Thoracic aorta (tissue), 2 donors: ENCODE data around the gene CRYBG1. TPM values are rescaled to one million over a fixed set of nuclear protein-coding genes. Genes with fewer than 3 reads are reported as not detected.

ENCODE experiments used
- ATAC-seq: fragments of 150-250 bp; one replicate; pipeline ENCODE4 v1.8.0; 2017; ENCODE audit warnings: low read depth; ENCODE audit not compliant: insufficient number of reproducible peaks, low FRiP score
- DNase-seq: peaks from one replicate; pipeline ENCODE4 v3.0.0-alpha.2; 2020; ENCODE audit warnings: low spot score
- H3K27ac ChIP-seq, 2 donors: fragments of 200-600 bp; sonication (generic); 1 replicate in 1 of 2; 2 replicates in 1 of 2; pipeline ENCODE4 v1.5.1; 2016; ENCODE audit warnings: mild to moderate bottlenecking in 2 of 2, moderate library complexity in 2 of 2
- H3K27me3 ChIP-seq: fragments of 200-600 bp; sonication (generic); replicated peaks from 2 replicates; pipeline ENCODE4 v1.6.0; 2016; ENCODE audit warnings: mild to moderate bottlenecking; ENCODE audit not compliant: insufficient read depth
- H3K36me3 ChIP-seq: fragments of 200-600 bp; sonication (generic); one replicate; pipeline ENCODE4 v1.5.1; 2016
- H3K4me1 ChIP-seq, 2 donors: fragments of 200-600 bp; sonication (generic); 1 replicate in 1 of 2; 2 replicates in 1 of 2; pipeline versions ENCODE4 v1.5.1 to v1.6.0; 2016; ENCODE audit warnings: low read depth in 2 of 2, mild to moderate bottlenecking in 1 of 2; ENCODE audit not compliant: control insufficient read depth in 1 of 2
- H3K4me3 ChIP-seq: fragments of 200-600 bp; sonication (generic); 2 replicates; pipeline ENCODE4 v1.5.1; 2016; ENCODE audit warnings: mild to moderate bottlenecking
- H3K9me3 ChIP-seq: fragments of 200-600 bp; sonication (generic); 2 replicates; pipeline ENCODE4 v1.5.1; 2016
- total RNA-seq, 2 donors: library from RNA; depleted of rRNA; stranded (reverse); fragments of >200 nt; gene quantifications; one replicate each; pipeline versions ENCODE4 v1.1.0 to v1.2.3, GENCODE V29; 2016
- TF ChIP-seq, protein P1 (sequence below): fragments of 200-600 bp; sonication (generic); IDR thresholded peaks from one replicate; pipeline ENCODE4 v1.5.1; 2019; ENCODE audit warnings: antibody characterized with exemption

The CRYBG1 gene
- total RNA-seq, 2 donors from 2014 or later, result 3.2 to 7.2 TPM

DNA sequence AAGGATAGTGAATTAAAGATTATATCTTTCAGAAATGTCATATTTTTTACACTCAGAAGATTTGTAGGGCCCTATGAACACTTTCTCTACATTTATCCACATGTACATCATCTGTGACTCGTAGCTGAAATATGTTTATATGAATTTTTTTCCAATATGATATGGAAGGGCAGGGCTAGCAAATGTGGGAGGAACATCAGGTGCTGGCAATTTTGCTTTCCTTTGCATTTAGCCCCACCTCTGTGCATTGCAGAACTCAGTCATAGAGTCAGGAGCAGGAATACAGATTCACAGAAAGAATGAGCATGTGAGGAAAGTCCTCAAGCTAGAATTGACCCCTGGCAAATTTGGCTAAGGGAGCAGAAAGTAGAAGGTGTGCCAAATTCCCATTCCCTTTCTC is 129.9 kb downstream of the CRYBG1 start:
- Histone ChIP-seq H3K4me1 (no peaks in the 10 kb centered on the region), H3K4me3 (no peak overlapping the region), H3K27ac (no peak overlapping the region), H3K9me3 (no peaks in the 10 kb centered on the region), H3K36me3 (no peaks in the 10 kb centered on the region), H3K27me3 (no peaks in the 10 kb centered on the region)
- ATAC-seq (no peak), DNase-seq (no peak)
- TF ChIP-seq, protein P1, sequence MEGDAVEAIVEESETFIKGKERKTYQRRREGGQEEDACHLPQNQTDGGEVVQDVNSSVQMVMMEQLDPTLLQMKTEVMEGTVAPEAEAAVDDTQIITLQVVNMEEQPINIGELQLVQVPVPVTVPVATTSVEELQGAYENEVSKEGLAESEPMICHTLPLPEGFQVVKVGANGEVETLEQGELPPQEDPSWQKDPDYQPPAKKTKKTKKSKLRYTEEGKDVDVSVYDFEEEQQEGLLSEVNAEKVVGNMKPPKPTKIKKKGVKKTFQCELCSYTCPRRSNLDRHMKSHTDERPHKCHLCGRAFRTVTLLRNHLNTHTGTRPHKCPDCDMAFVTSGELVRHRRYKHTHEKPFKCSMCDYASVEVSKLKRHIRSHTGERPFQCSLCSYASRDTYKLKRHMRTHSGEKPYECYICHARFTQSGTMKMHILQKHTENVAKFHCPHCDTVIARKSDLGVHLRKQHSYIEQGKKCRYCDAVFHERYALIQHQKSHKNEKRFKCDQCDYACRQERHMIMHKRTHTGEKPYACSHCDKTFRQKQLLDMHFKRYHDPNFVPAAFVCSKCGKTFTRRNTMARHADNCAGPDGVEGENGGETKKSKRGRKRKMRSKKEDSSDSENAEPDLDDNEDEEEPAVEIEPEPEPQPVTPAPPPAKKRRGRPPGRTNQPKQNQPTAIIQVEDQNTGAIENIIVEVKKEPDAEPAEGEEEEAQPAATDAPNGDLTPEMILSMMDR, result no peak

DNA sequence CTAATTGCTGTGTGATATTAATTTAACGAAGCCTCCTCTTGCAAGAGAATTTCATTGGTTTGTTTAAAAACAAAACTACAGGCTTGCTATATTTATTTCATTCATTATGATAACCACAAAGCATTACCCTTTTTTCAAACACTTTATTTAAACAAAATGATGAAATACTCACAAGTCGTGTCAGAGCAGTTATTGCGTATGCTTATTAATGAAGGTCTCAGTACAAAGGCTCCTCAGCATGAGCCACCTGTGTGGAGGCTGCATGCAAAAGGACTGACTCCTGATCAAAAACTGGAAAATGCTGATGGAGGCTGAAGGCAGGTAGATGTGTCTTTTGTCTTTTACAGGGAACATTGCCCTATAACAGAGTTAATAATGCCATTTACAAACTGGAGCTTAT is 130.5 kb downstream of the CRYBG1 start:
- TF ChIP-seq, protein P1, result no peak
- no peak overlapping the region for H3K27ac ChIP-seq
- ATAC-seq (no peak), DNase-seq (no peak)
- no peaks in the 10 kb centered on the region for H3K4me1 ChIP-seq
- H3K4me3 ChIP-seq, result no peak overlapping the region
- H3K36me3 ChIP-seq, result no peaks in the 10 kb centered on the region
- H3K9me3 ChIP-seq, result no peaks in the 10 kb centered on the region
- no peaks in the 10 kb centered on the region for H3K27me3 ChIP-seq

DNA sequence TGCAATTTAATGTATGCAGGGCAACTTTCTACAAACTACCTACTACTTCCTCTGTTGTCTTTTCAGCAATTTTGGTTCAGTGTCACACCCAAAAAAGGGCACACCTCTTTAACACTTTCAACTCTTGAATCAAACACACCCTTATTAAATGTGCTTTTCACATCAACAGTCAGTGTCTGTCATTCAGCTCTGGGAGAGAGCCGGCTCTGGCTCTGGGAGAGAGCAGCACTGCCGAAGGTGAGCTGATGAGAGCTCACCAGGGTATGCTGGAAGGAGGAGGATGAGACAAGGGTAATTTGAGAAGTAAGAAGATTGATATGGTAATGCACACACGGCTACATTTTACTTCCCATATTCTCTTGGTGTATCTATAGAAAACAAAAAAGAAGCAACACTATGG is 134.5 kb downstream of the CRYBG1 start:
- no peaks in the 10 kb centered on the region for H3K36me3 ChIP-seq
- no peak overlapping the region for H3K4me3 ChIP-seq
- no peak overlapping the region for H3K27ac ChIP-seq
- no peaks in the 10 kb centered on the region for H3K27me3 ChIP-seq
- TF ChIP-seq, protein P1, result no peak
- ATAC-seq (no peak), DNase-seq (no peak)
- H3K4me1 ChIP-seq, result no peaks in the 10 kb centered on the region
- no peaks in the 10 kb centered on the region for H3K9me3 ChIP-seq

GRCh38 chr6:106496823-106497222 is 136.3 kb downstream of the CRYBG1 start:
- no peaks in the 10 kb centered on the region for H3K4me1 ChIP-seq
- H3K9me3 ChIP-seq, result no peaks in the 10 kb centered on the region
- TF ChIP-seq, protein P1, result no peak
- ATAC-seq, result no peak
- H3K27ac ChIP-seq, result no peak overlapping the region
- no peaks in the 10 kb centered on the region for H3K27me3 ChIP-seq
- H3K4me3 ChIP-seq, result no peak overlapping the region
- DNase-seq, result no peak
- H3K36me3 ChIP-seq, result no peaks in the 10 kb centered on the region

DNA sequence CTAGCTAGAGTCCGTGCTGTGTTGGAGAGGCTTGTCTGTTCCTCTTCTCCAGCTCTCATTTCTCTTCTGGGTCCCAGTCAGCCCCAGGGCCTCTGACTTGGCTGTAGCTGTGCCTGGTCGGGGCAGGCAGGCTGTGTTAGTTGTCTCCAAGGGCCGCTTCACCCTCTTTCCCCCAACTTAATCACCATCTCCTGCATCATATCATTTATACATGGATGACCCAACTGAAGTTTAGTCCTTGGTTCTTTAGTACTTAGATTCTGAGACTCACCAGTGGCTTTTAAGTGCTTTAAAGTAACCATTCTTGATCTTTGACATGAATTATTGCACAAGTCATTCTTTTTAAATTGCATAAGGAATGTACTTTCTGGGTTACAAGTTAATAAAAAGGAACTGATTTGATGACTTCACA is 141.4 kb downstream of the CRYBG1 start:
- H3K4me1 ChIP-seq, result no peaks in the 10 kb centered on the region
- TF ChIP-seq, protein P1, result no peak
- ATAC-seq (no peak), DNase-seq (no peak)
- H3K4me3 ChIP-seq, result no peak overlapping the region
- H3K9me3 ChIP-seq, result no peaks in the 10 kb centered on the region
- no peaks in the 10 kb centered on the region for H3K36me3 ChIP-seq
- no peaks in the 10 kb centered on the region for H3K27me3 ChIP-seq
- no peak overlapping the region for H3K27ac ChIP-seq
